Esophagus squamous epithelium (tissue), 5 donors: ENCODE data around the gene LTB4R2. TPM values are rescaled to one million over a fixed set of nuclear protein-coding genes. Genes with fewer than 3 reads are reported as not detected.

Experiments
- DNase-seq: peaks from one replicate; lab custom pipeline; 2025; lab: John Stamatoyannopoulos, UW
- H3K27ac ChIP-seq, 4 donors: fragments of 200-600 bp; sonication (generic); one replicate each; pipeline ENCODE4 v1.5.1; 2016 to 2019; ENCODE audit warnings: mild to moderate bottlenecking in 1 of 4
- H3K27me3 ChIP-seq, 4 donors: fragments of 200-600 bp; sonication (generic); 1 replicate in 3 of 4; 2 replicates in 1 of 4; pipeline versions ENCODE4 v1.5.1 to v1.6.0; 2017 to 2021; ENCODE audit warnings: antibody characterized with exemption in 1 of 4
- H3K36me3 ChIP-seq, 3 donors: fragments of 200-600 bp; sonication (generic); one replicate each; pipeline ENCODE4 v1.5.1; 2016 to 2019
- H3K4me1 ChIP-seq, 3 donors: fragments of 200-600 bp; sonication (generic); one replicate each; pipeline ENCODE4 v1.5.1; 2017 to 2019
- H3K4me3 ChIP-seq, 4 donors: fragments of 200-600 bp; sonication (generic); 1 replicate in 3 of 4; 2 replicates in 1 of 4; pipeline ENCODE4 v1.5.1; 2016 to 2019; ENCODE audit warnings: mild to moderate bottlenecking in 2 of 4, moderate library complexity in 1 of 4
- H3K9me3 ChIP-seq, 3 donors: fragments of 200-600 bp; sonication (generic); one replicate each; pipeline ENCODE4 v1.5.1; 2016 to 2019
- CTCF ChIP-seq, 6 experiments: fragments of 450-650 bp in 4 of 6; fragments of 200-600 bp in 2 of 6; sonication (generic) in 2 of 6; IDR thresholded peaks; one replicate each; pipeline ENCODE4 v1.5.1; 2016 to 2019; ENCODE audit warnings: antibody characterized with exemption in 6 of 6, mild to moderate bottlenecking in 4 of 6, moderate library complexity in 4 of 6
- POLR2A ChIP-seq, 4 donors: fragments of 450-650 bp; IDR thresholded peaks; one replicate each; pipeline ENCODE4 v1.6.1; 2017; ENCODE audit warnings: antibody characterized with exemption in 4 of 4, mild to moderate bottlenecking in 4 of 4, moderate library complexity in 3 of 4
- WGBS, 2 donors: methylation state at CpG; one replicate each; pipeline ENCODE4 v1.1.5; 2018; 5-methylcytosine and 5-hydroxymethylcytosine counted together
- intact Hi-C: fragments of 100-400 bp; cut with DNase I; formaldehyde crosslinking; loops from one replicate; pipeline ENCODE4 v1.15.0; 2022
- total RNA-seq, 4 donors: library from RNA; depleted of rRNA; stranded (reverse); fragments of >200 nt; gene quantifications; one replicate each; pipeline ENCODE4 v1.1.0, GENCODE V29; 2016
- donor health status: DM: yes; HTN: yes; CAD: no.

The LTB4R2 gene
- total RNA-seq, 4 donors from 2014 or later, result 66.0 to 169 (median 123) TPM

DNA sequence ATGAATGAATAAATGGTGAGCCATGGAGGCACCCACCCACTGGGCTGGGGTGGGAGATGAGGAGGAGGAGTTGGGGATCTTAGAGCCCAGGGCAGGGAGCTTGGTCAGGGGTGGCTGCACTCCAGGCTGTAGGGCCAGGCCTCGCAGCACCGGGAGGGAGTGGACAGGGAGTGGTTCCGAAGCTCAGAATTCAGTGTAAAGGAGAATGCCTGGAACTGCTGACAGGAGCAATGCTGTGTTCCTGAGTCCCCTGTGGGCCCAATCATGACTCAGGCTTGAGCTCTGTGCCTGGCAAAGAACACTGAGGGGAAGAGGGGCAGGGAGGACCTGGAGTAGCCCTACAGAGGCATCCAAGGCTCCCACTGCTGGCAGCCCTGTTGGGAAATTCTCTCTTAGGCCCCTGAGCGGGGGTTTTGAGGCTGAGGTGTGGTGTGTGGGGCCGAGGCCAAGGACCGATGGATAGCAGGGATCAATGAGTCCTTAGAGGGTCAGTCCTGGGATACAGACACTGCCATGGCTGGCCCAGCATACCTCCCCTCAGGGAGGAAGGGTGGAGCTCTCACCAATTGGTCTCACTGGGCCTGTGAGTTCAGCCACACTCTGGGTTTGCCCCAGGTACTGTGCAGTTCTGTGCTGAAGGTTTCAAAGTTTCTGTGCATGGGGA, 29.0 kb upstream of the LTB4R2 start:
- DNase-seq, result no peak
- Histone ChIP-seq H3K27ac (peak overlapping the region; percentile 67 to 88 (median 78)), H3K27me3 (no peaks in the 10 kb centered on the region), H3K4me1 (peaks cover 29 to 96% (median 48%) of the 10 kb centered on the region in 3 donors), H3K4me3 (no peak overlapping the region), H3K9me3 (no peaks in the 10 kb centered on the region), H3K36me3 (no peaks in the 10 kb centered on the region)
- 65 to 68% methylated on average over 6 of the region's 6 CpGs for WGBS, 2 donors
- intact Hi-C loops, result no loop called here
- TF ChIP-seq CTCF (IDR thresholded peaks at IDR 0.05), result no peak
- TF ChIP-seq POLR2A (IDR thresholded peaks at IDR 0.05), result no peak

DNA sequence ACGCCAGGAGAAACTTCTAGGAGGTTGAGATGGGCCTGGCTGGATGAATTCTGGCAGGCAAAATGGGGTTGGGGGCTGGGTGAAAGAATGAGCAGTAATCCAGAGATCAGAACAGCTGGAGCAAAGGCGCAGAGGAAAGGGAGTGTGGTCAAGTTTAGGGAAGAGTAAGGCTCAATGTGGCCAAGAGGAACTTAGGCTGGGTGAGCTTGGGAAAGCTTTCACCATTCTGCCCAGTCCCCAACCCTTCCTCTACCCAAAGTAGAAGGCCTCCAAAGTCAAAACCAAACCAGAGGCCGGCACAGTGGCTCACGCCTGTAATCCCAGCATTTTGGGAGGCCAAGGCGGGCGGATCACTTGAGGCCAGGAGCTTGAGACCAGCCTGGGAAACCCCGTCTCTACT, 28.3 kb upstream of the LTB4R2 start:
- Histone ChIP-seq H3K9me3 (no peaks in the 10 kb centered on the region), H3K27me3 (no peaks in the 10 kb centered on the region), H3K4me3 (no peak overlapping the region), H3K27ac (peak overlapping the region; percentile 67 to 88 (median 78)), H3K36me3 (no peaks in the 10 kb centered on the region), H3K4me1 (peaks cover 34 to 98% (median 53%) of the 10 kb centered on the region in 3 donors)
- TF ChIP-seq POLR2A (IDR thresholded peaks at IDR 0.05) (no peak), CTCF (IDR thresholded peaks at IDR 0.05) (no peak)
- no peak for DNase-seq
- 84 to 91% methylated on average over 5 to 7 of the region's 7 CpGs for WGBS, 2 donors
- intact Hi-C loops, result no loop called here

DNA sequence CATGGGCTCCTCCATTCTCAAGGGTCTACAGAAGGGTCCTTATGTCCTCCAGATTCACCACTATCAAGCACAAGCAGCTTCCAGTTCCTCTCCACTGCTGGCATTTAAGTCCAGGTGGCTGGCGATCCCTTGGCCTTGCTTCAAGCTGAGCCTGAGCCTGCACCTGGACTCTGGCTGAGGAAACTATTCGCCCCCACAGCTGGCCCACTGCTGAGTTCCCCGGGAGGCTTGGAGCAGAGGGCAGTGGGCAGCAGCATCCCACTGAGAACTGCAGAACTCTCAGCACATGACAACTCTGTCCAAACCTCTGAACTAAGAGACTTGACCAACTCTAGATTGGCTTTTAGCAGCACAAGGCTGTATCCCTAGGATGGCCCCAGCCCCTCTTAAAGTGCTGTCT, 27.2 kb upstream of the LTB4R2 start:
- H3K4me3 ChIP-seq, result no peak overlapping the region
- H3K9me3 ChIP-seq, result no peaks in the 10 kb centered on the region
- no peaks in the 10 kb centered on the region for H3K36me3 ChIP-seq
- no CpG with 5 or more reads among the region's 3 CpGs for WGBS, 2 donors
- DNase-seq, result no peak
- peaks cover 34 to 97% (median 45%) of the 10 kb centered on the region in 3 donors for H3K4me1 ChIP-seq
- H3K27ac ChIP-seq, result peak overlapping the region in 1 of 4 donors; percentile 16
- no peaks in the 10 kb centered on the region for H3K27me3 ChIP-seq
- intact Hi-C loops, result no loop called here
- no peak for TF ChIP-seq POLR2A (IDR thresholded peaks at IDR 0.05)
- no peak for TF ChIP-seq CTCF (IDR thresholded peaks at IDR 0.05)

GRCh38 chr14:24283796-24284460, 26.0 kb upstream of the LTB4R2 start:
- Histone ChIP-seq H3K4me3 (no peak overlapping the region), H3K4me1 (peaks cover 30 to 85% (median 36%) of the 10 kb centered on the region in 3 donors), H3K36me3 (peaks cover 0 to 6% (median 0%) of the 10 kb centered on the region in 3 donors), H3K9me3 (no peaks in the 10 kb centered on the region), H3K27me3 (no peaks in the 10 kb centered on the region), H3K27ac (peak overlapping the region in 3 of 4 donors; percentile 43 to 76 (median 67))
- TF ChIP-seq POLR2A (IDR thresholded peaks at IDR 0.05), result no peak
- TF ChIP-seq CTCF (IDR thresholded peaks at IDR 0.05), result no peak
- no peak for DNase-seq
- 87% methylated on average over 4 of the region's 5 CpGs; no CpG with 5 or more reads in 1 of the 2 donors for WGBS, 2 donors
- intact Hi-C loops, result no loop called here

GRCh38 chr14:24284501-24285035, 25.4 kb upstream of the LTB4R2 start:
- Histone ChIP-seq H3K27ac (peak overlapping the region; percentile 21 to 76 (median 55)), H3K27me3 (no peaks in the 10 kb centered on the region), H3K4me1 (peaks cover 24 to 78% (median 31%) of the 10 kb centered on the region in 3 donors), H3K9me3 (no peaks in the 10 kb centered on the region), H3K4me3 (no peak overlapping the region), H3K36me3 (peaks cover 0 to 13% (median 2%) of the 10 kb centered on the region in 3 donors)
- WGBS, 2 donors, result 71 to 72% methylated on average over 10 to 11 of the region's 11 CpGs
- TF ChIP-seq CTCF (IDR thresholded peaks at IDR 0.05), result no peak
- no peak for TF ChIP-seq POLR2A (IDR thresholded peaks at IDR 0.05)
- intact Hi-C loops, result no loop called here
- no peak for DNase-seq
